GM23338 (cell line): ENCODE data around the gene TMEM135. TPM values are rescaled to one million over a fixed set of nuclear protein-coding genes. Genes with fewer than 3 reads are reported as not detected.

Source experiments
- ATAC-seq: fragments of 200-7000 bp; cut with Tn5 transposase; 3 replicates; pipeline ENCODE4 v1.9.1; 2020
- DNase-seq: peaks from one replicate; pipeline ENCODE4 v3.0.0-alpha.2; 2015; ENCODE audit warnings: low spot score
- H2AFZ ChIP-seq: fragments of 200-600 bp; sonication (generic); 2 replicates; pipeline ENCODE4 v1.8.0; 2016; ENCODE audit warnings: antibody characterized with exemption, mild to moderate bottlenecking, moderate library complexity
- H3F3A ChIP-seq: fragments of 200-600 bp; sonication (generic); replicated peaks from 2 replicates; pipeline ENCODE4 v1.8.0; 2017; ENCODE audit warnings: antibody characterized with exemption, mixed run types, low read depth
- H3K27ac ChIP-seq: fragments of 200-600 bp; sonication (generic); 2 replicates; pipeline ENCODE4 v1.6.1; 2016; ENCODE audit warnings: low read depth
- H3K27me3 ChIP-seq: fragments of 200-600 bp; sonication (generic); 2 replicates; pipeline ENCODE4 v1.8.0; 2016; ENCODE audit warnings: mild to moderate bottlenecking, mixed run types, moderate library complexity; ENCODE audit not compliant: insufficient read depth
- H3K36me3 ChIP-seq: fragments of 200-600 bp; sonication (generic); 2 replicates; pipeline ENCODE4 v1.8.0; 2016; ENCODE audit warnings: mild to moderate bottlenecking; ENCODE audit not compliant: insufficient read depth
- H3K4me1 ChIP-seq: fragments of 200-600 bp; sonication (generic); 2 replicates; pipeline ENCODE4 v1.8.0; 2016; ENCODE audit warnings: mild to moderate bottlenecking, moderate library complexity; ENCODE audit not compliant: insufficient read depth
- H3K4me2 ChIP-seq: fragments of 200-600 bp; sonication (generic); 2 replicates; pipeline ENCODE4 v1.7.1; 2017; ENCODE audit warnings: mixed run types
- H3K4me3 ChIP-seq: fragments of 200-600 bp; sonication (generic); 2 replicates; pipeline ENCODE4 v1.6.1; 2016; ENCODE audit warnings: mixed run types
- H3K79me2 ChIP-seq: fragments of 200-600 bp; sonication (generic); replicated peaks from 2 replicates; pipeline ENCODE4 v1.8.0; 2017; ENCODE audit warnings: mild to moderate bottlenecking; ENCODE audit not compliant: insufficient read depth
- H3K9me2 ChIP-seq: fragments of 200-600 bp; sonication (generic); 2 replicates; pipeline ENCODE4 v1.8.0; 2017; ENCODE audit not compliant: insufficient read depth
- H4K20me1 ChIP-seq: fragments of 200-600 bp; sonication (generic); replicated peaks from 2 replicates; pipeline ENCODE4 v1.8.0; 2017; ENCODE audit warnings: mild to moderate bottlenecking; ENCODE audit not compliant: insufficient read depth
- H3K27ac Mint-ChIP-seq: 2 replicates; pipeline ENCODE4 v1.8.0; 2020; ENCODE audit warnings: inconsistent platforms, mild to moderate bottlenecking, moderate library complexity, mixed read lengths
- H3K27me3 Mint-ChIP-seq: 3 replicates; pipeline ENCODE4 v1.8.0; 2022; ENCODE audit warnings: low read depth, mild to moderate bottlenecking, moderate library complexity, mixed read lengths, inconsistent platforms; ENCODE audit not compliant: insufficient read depth, poor library complexity
- H3K36me3 Mint-ChIP-seq: 3 replicates; pipeline ENCODE4 v1.8.0; 2021; ENCODE audit warnings: low read depth, mild to moderate bottlenecking, inconsistent platforms, moderate library complexity, mixed read lengths
- H3K4me1 Mint-ChIP-seq: 3 replicates; pipeline ENCODE4 v1.8.0; 2020; ENCODE audit warnings: mild to moderate bottlenecking, inconsistent platforms, mixed read lengths
- H3K4me3 Mint-ChIP-seq: 3 replicates; pipeline ENCODE4 v1.8.0; 2021; ENCODE audit warnings: moderate library complexity, mild to moderate bottlenecking, inconsistent platforms, mixed read lengths
- H3K9me3 Mint-ChIP-seq: 3 replicates; pipeline ENCODE4 v1.8.0; 2020; ENCODE audit warnings: moderate library complexity, mild to moderate bottlenecking, inconsistent platforms, mixed read lengths
- CREB1 ChIP-seq: fragments of 250-450 bp; sonication (Bioruptor Pico); IDR thresholded peaks from 2 replicates; pipeline ENCODE4 v1.5.0; 2020; ENCODE audit warnings: low read depth, mild to moderate bottlenecking, moderate library complexity
- CTCF ChIP-seq, 2 experiments: fragments of 200-600 bp in 1 of 2; sonication (generic) in 1 of 2; conservative IDR thresholded peaks; 2 replicates each; pipeline versions ENCODE4 v1.5.1 to v1.6.1; 2016 to 2017; ENCODE audit warnings: antibody characterized with exemption in 2 of 2, low read depth in 2 of 2, mild to moderate bottlenecking in 2 of 2, moderate library complexity in 1 of 2
- ETS1 ChIP-seq: IDR thresholded peaks from 2 replicates; pipeline ENCODE4 v1.6.1; 2016; ENCODE audit warnings: antibody characterized with exemption
- EZH2 ChIP-seq: fragments of 200-600 bp; sonication (generic); IDR thresholded peaks from one replicate; pipeline ENCODE4 v1.8.0; 2017; ENCODE audit warnings: antibody characterized with exemption, mild to moderate bottlenecking, low read depth; ENCODE audit not compliant: unreplicated experiment
- EZH2phosphoT487 ChIP-seq: fragments of 200-600 bp; sonication (generic); IDR thresholded peaks from one replicate; pipeline ENCODE4 v1.8.1; 2018; ENCODE audit warnings: antibody characterized with exemption; ENCODE audit not compliant: unreplicated experiment
- JUNB ChIP-seq: IDR thresholded peaks from one replicate; pipeline ENCODE4 v1.6.1; 2016; ENCODE audit warnings: antibody characterized with exemption; ENCODE audit not compliant: unreplicated experiment
- NANOG ChIP-seq: IDR thresholded peaks from 2 replicates; pipeline ENCODE4 v1.6.1; 2016; ENCODE audit warnings: antibody characterized with exemption, borderline replicate concordance
- POLR2AphosphoS5 ChIP-seq: IDR thresholded peaks from 2 replicates; pipeline ENCODE4 v1.6.1; 2016; ENCODE audit warnings: antibody characterized with exemption, low read depth
- REST ChIP-seq: IDR thresholded peaks from one replicate; pipeline ENCODE4 v1.6.1; 2018; ENCODE audit warnings: antibody characterized with exemption; ENCODE audit not compliant: unreplicated experiment
- STAT1 ChIP-seq: IDR thresholded peaks from one replicate; pipeline ENCODE4 v1.6.1; 2016; ENCODE audit warnings: antibody characterized with exemption; ENCODE audit not compliant: unreplicated experiment
- ZNF114 ChIP-seq: fragments of 250-450 bp; sonication (Bioruptor Pico); IDR thresholded peaks from 2 replicates; pipeline ENCODE4 v1.5.0; 2020; ENCODE audit warnings: mild to moderate bottlenecking, moderate library complexity
- ZNF331 ChIP-seq: fragments of 250-450 bp; sonication (Bioruptor Pico); IDR thresholded peaks from 2 replicates; pipeline ENCODE4 v1.5.0; 2020; ENCODE audit warnings: low read depth, mild to moderate bottlenecking, moderate library complexity
- ZNF462 ChIP-seq: fragments of 250-450 bp; sonication (Bioruptor Pico); IDR thresholded peaks from 2 replicates; pipeline ENCODE4 v1.5.0; 2020; ENCODE audit warnings: mild to moderate bottlenecking, moderate library complexity
- polyA plus RNA-seq: library from polyadenylated mRNA; unstranded; fragments of >200 nt; fragmentation: Nextera tagmentation; extraction: Ambion mirVana; gene quantifications from 2 replicates; pipeline ENCODE4 v1.2.1, GENCODE V29; 2016
- total RNA-seq: library from RNA; depleted of rRNA; stranded (reverse); fragments of >200 nt; shearing (Covaris generic); gene quantifications from 2 replicates; pipeline ENCODE4 v1.2.3, GENCODE V29; 2014

TMEM135 gene
- total and polyA plus RNA-seq, 2 experiments from 2014 or later, result 23.4 to 49.9 TPM

- TF ChIP-seq ETS1, result no peak
- TF ChIP-seq JUNB, result no peak
- TF ChIP-seq EZH2, result no peak
Measured at GRCh38 chr11:87236368-87236767, 198.6 kb downstream of the TMEM135 start (continued).

- Mint-ChIP-seq H3K27me3 (no peaks in the 10 kb centered on the region), H3K9me3 (no peaks in the 10 kb centered on the region; the same call in 2 of the 3 replicates)
- no peak overlapping the region for H3K27ac ChIP-seq
- TF ChIP-seq ZNF331 (no peak), STAT1 (no peak), JUNB (no peak), NANOG (no peak), REST (no peak), EZH2phosphoT487 (no peak), CTCF (conservative IDR thresholded peaks at IDR 0.05; ENCODE audit: low read depth in 2 of 2) (no peak), EZH2 (no peak), POLR2AphosphoS5 (no peak), CREB1 (no peak), ZNF462 (CRISPR knock-in tag) (no peak), ZNF114 (no peak)
Measured at GRCh38 chr11:87239001-87239400, 201.3 kb downstream of the TMEM135 start.

More at GRCh38 chr11:87239001-87239400, 201.3 kb downstream of the TMEM135 start:
- no peak overlapping the region for H2AFZ ChIP-seq
- no peaks in the 10 kb centered on the region for H3K36me3 ChIP-seq
- H3K9me2 ChIP-seq, result no peaks in the 10 kb centered on the region
- no peak overlapping the region for H3K4me2 ChIP-seq
- no peaks in the 10 kb centered on the region for H3K36me3 Mint-ChIP-seq
- no peaks in the 10 kb centered on the region for H3F3A ChIP-seq
- H3K27me3 ChIP-seq, result no peaks in the 10 kb centered on the region
- no peak for ATAC-seq
- H3K4me3 Mint-ChIP-seq, result no peak overlapping the region
- H3K4me1 Mint-ChIP-seq, result no peaks in the 10 kb centered on the region
- no peaks in the 10 kb centered on the region for H4K20me1 ChIP-seq
- no peaks in the 10 kb centered on the region for H3K79me2 ChIP-seq
- H3K4me3 ChIP-seq, result no peak overlapping the region
- no peaks in the 10 kb centered on the region for H3K4me1 ChIP-seq
- H3K27ac Mint-ChIP-seq, result no peak overlapping the region
- DNase-seq, result no peak
